K562 (cell line): ENCODE data around the gene ABCB4.

Source experiments
- CTCF ChIP-seq, 3 experiments: IDR thresholded peaks in 2 of 3; conservative IDR thresholded peaks in 1 of 3; 2 replicates each; pipeline ENCODE4 v1.5.1; 2011 to 2012; ENCODE audit warnings: low read length in 3 of 3, mild to moderate bottlenecking in 3 of 3, control low read depth in 2 of 3, improper control_type of control experiment in 1 of 3, inconsistent platforms in 1 of 3, low read depth in 1 of 3, mixed read lengths in 1 of 3, moderate library complexity in 1 of 3; ENCODE audit not compliant: insufficient read depth in 2 of 3
- EZH2 ChIP-seq: IDR thresholded peaks from 2 replicates; pipeline ENCODE4 v1.6.1; 2012; ENCODE audit warnings: low read depth, mild to moderate bottlenecking, inconsistent platforms, low read length, borderline replicate concordance
- FOSL1 ChIP-seq: fragments of 200-800 bp; sonication (Bioruptor generic); conservative IDR thresholded peaks from 2 replicates; pipeline ENCODE4 v1.6.1; 2016; ENCODE audit warnings: missing genetic modification characterization, missing compliant biosample characterization
- KAT7 ChIP-seq: sonication (generic); formaldehyde crosslinking; IDR thresholded peaks from 2 replicates; pipeline ENCODE4 v1.8.0; 2022; ENCODE audit warnings: missing genetic modification reagents, mild to moderate bottlenecking, borderline replicate concordance
- KDM1A ChIP-seq, 2 experiments: fragments of 450-650 bp; IDR thresholded peaks; 2 replicates each; pipeline ENCODE4 v1.6.1; 2016; ENCODE audit warnings: mild to moderate bottlenecking in 2 of 2
- MAX ChIP-seq: sonication (generic); formaldehyde crosslinking; IDR thresholded peaks from 2 replicates; pipeline ENCODE4 v1.9.0; 2022; ENCODE audit warnings: mild to moderate bottlenecking, missing genetic modification reagents
- NFE2 ChIP-seq: IDR thresholded peaks from 2 replicates; pipeline ENCODE4 v1.6.1; 2014; ENCODE audit warnings: antibody characterized with exemption, low read depth
- POLR2A ChIP-seq: fragments of 450-650 bp; conservative IDR thresholded peaks from 2 replicates; pipeline ENCODE4 v1.6.1; 2016
- PTBP1 ChIP-seq: fragments of 200-400 bp; formaldehyde crosslinking; IDR thresholded peaks from 2 replicates; pipeline ENCODE4 v1.6.1; 2017; ENCODE audit warnings: low read depth, low read length
- REST ChIP-seq, 2 experiments: fragments of 450-650 bp; formaldehyde crosslinking in 1 of 2; IDR thresholded peaks; 2 replicates each; pipeline versions ENCODE4 v1.4.0 to v1.6.1; 2014 to 2020; ENCODE audit warnings: mild to moderate bottlenecking in 2 of 2, borderline replicate concordance in 1 of 2, low read depth in 1 of 2
- SMARCB1 ChIP-seq: IDR thresholded peaks from 2 replicates; pipeline ENCODE4 v1.6.1; 2011; ENCODE audit warnings: improper control_type of control experiment, low read depth; ENCODE audit not compliant: insufficient read length
- ZBTB8A ChIP-seq: fragments of 450-650 bp; IDR thresholded peaks from 2 replicates; pipeline ENCODE4 v1.6.1; 2018; ENCODE audit warnings: mild to moderate bottlenecking, moderate library complexity; ENCODE audit not compliant: partially characterized antibody
- ZNF445 ChIP-seq: fragments of 250-450 bp; sonication (Bioruptor Pico); IDR thresholded peaks from 2 replicates; pipeline ENCODE4 v1.4.0; 2020; ENCODE audit warnings: low read depth, mild to moderate bottlenecking, moderate library complexity

- no peak for TF ChIP-seq ZBTB8A
- TF ChIP-seq CTCF (IDR thresholded peaks at IDR 0.05 in 2 of 3, conservative IDR thresholded peaks at IDR 0.05 in 1 of 3; ENCODE audit: insufficient read depth in 2 of 3, low read depth in 1 of 3, low read length in 3 of 3): no peak
- TF ChIP-seq KDM1A (IDR thresholded peaks at IDR 0.05): no peak
- TF ChIP-seq PTBP1: no peak
- TF ChIP-seq MAX (CRISPR knock-in tag): no peak
- TF ChIP-seq ZNF445 (CRISPR knock-in tag): no peak
- no peak for TF ChIP-seq FOSL1 (tag)
- TF ChIP-seq EZH2: no peak
- no peak for TF ChIP-seq REST (IDR thresholded peaks at IDR 0.05; ENCODE audit: borderline replicate concordance)
- no peak for TF ChIP-seq REST (CRISPR knock-in tag; IDR thresholded peaks at IDR 0.05; ENCODE audit: low read depth)
- no peak for TF ChIP-seq KAT7 (CRISPR knock-in tag)
- TF ChIP-seq SMARCB1: no peak
- no peak for TF ChIP-seq NFE2
- no peak for TF ChIP-seq POLR2A
These were observed 37.4 kb upstream of the ABCB4 start for GRCh38 chr7:87512906-87513305.
